MCF 10A (cell line): ENCODE results near the gene MATK. TPM values are rescaled to one million over a fixed set of nuclear protein-coding genes. Genes with fewer than 3 reads are reported as not detected.

Experiments used
- BruUV-seq: library from RNA; stranded (reverse); fragments of 400-500 nt; replicated peaks from 2 replicates; lab custom pipeline; 2021; lab: Mats Ljungman, UMichigan
- CTCF ChIA-PET: fragments of 300-600 bp; sonication (Branson Sonifier 250); formaldehyde crosslinking; extraction: SDS; loops from one replicate; lab custom pipeline; 2021; ENCODE audit warnings: antibody characterized with exemption, inconsistent platforms; lab: Yijun Ruan, JAX
- POLR2A ChIA-PET: fragments of 300-600, 350-650 bp; sonication (Branson Sonifier 250); formaldehyde crosslinking; extraction: SDS; loops from one replicate; lab custom pipeline; 2020; ENCODE audit warnings: antibody characterized with exemption, inconsistent platforms; lab: Yijun Ruan, JAX
- DNase-seq: peaks from one replicate; pipeline ENCODE4 v3.0.0-alpha.2; 2018; ENCODE audit not compliant: unreplicated experiment
- H3K27ac Mint-ChIP-seq: one replicate; pipeline ENCODE4 v1.8.0; 2022; ENCODE audit warnings: mild to moderate bottlenecking, low read depth, mixed read lengths; ENCODE audit not compliant: unreplicated experiment
- H3K27me3 Mint-ChIP-seq: one replicate; pipeline ENCODE4 v1.8.0; 2022; ENCODE audit warnings: mixed read lengths; ENCODE audit not compliant: insufficient read depth, unreplicated experiment
- H3K36me3 Mint-ChIP-seq: one replicate; pipeline ENCODE4 v1.8.0; 2022; ENCODE audit warnings: mild to moderate bottlenecking, moderate library complexity, mixed read lengths; ENCODE audit not compliant: insufficient read depth, unreplicated experiment
- H3K4me1 Mint-ChIP-seq: one replicate; pipeline ENCODE4 v1.8.0; 2022; ENCODE audit warnings: mixed read lengths; ENCODE audit not compliant: insufficient read depth, unreplicated experiment
- H3K4me3 Mint-ChIP-seq: one replicate; pipeline ENCODE4 v1.8.0; 2022; ENCODE audit warnings: mild to moderate bottlenecking, moderate library complexity, mixed read lengths; ENCODE audit not compliant: unreplicated experiment
- H3K9me3 Mint-ChIP-seq: one replicate; pipeline ENCODE4 v1.8.0; 2022; ENCODE audit warnings: mixed read lengths; ENCODE audit not compliant: unreplicated experiment
- intact Hi-C: fragments of 100-400 bp; cut with micrococcal nuclease; formaldehyde crosslinking; loops from 2 replicates; pipeline ENCODE4 v1.14.1; 2022
- total RNA-seq: library from RNA; stranded (reverse); gene quantifications from 2 replicates; pipeline ENCODE4 v1.2.3, GENCODE V29; 2022
- TF ChIP-seq, protein P1 (sequence below): fragments of 200-600 bp; IDR thresholded peaks from one replicate; pipeline ENCODE4 v1.8.0; 2022; ENCODE audit warnings: antibody characterized with exemption, mild to moderate bottlenecking; ENCODE audit not compliant: unreplicated experiment

The MATK gene
- total RNA-seq, 1 experiment from 2014 or later: not detected

DNA sequence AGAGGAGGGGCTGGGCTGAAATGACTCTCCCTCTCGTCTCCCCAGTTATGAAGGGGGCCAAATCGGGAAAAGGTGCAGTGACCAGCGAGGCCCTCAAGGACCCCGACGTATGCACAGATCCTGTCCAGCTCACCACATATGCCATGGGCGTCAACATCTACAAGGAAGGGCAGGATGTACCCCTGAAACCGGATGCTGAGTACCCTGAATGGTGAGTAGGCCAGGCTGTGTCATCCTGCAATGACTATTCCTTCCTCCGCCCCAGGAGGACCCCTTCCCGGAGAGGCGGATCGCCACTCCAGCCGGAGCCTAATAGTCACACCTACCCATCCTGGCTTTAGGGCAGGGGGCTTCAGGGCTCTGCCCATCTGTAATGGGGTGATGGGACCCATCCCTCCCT lies 21.1 kb downstream of the MATK start:
- ChIA-PET POLR2A (no interaction called here), CTCF (no interaction called here)
- no peak overlapping the region for H3K4me3 Mint-ChIP-seq
- no peaks in the 10 kb centered on the region for H3K9me3 Mint-ChIP-seq
- TF ChIP-seq, protein P1, sequence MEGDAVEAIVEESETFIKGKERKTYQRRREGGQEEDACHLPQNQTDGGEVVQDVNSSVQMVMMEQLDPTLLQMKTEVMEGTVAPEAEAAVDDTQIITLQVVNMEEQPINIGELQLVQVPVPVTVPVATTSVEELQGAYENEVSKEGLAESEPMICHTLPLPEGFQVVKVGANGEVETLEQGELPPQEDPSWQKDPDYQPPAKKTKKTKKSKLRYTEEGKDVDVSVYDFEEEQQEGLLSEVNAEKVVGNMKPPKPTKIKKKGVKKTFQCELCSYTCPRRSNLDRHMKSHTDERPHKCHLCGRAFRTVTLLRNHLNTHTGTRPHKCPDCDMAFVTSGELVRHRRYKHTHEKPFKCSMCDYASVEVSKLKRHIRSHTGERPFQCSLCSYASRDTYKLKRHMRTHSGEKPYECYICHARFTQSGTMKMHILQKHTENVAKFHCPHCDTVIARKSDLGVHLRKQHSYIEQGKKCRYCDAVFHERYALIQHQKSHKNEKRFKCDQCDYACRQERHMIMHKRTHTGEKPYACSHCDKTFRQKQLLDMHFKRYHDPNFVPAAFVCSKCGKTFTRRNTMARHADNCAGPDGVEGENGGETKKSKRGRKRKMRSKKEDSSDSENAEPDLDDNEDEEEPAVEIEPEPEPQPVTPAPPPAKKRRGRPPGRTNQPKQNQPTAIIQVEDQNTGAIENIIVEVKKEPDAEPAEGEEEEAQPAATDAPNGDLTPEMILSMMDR: no peak
- BruUV-seq: no TSS peak
- no peak overlapping the region for H3K27ac Mint-ChIP-seq
- H3K4me1 Mint-ChIP-seq: peaks cover 6% of the 10 kb centered on the region
- peaks cover 21% of the 10 kb centered on the region for H3K36me3 Mint-ChIP-seq
- DNase-seq: no peak
- intact Hi-C loops: loop anchor here (10.0 kb wide), 1 partner anchor 60 kb away; no protein-coding TSS in a partner anchor
- no peaks in the 10 kb centered on the region for H3K27me3 Mint-ChIP-seq

DNA sequence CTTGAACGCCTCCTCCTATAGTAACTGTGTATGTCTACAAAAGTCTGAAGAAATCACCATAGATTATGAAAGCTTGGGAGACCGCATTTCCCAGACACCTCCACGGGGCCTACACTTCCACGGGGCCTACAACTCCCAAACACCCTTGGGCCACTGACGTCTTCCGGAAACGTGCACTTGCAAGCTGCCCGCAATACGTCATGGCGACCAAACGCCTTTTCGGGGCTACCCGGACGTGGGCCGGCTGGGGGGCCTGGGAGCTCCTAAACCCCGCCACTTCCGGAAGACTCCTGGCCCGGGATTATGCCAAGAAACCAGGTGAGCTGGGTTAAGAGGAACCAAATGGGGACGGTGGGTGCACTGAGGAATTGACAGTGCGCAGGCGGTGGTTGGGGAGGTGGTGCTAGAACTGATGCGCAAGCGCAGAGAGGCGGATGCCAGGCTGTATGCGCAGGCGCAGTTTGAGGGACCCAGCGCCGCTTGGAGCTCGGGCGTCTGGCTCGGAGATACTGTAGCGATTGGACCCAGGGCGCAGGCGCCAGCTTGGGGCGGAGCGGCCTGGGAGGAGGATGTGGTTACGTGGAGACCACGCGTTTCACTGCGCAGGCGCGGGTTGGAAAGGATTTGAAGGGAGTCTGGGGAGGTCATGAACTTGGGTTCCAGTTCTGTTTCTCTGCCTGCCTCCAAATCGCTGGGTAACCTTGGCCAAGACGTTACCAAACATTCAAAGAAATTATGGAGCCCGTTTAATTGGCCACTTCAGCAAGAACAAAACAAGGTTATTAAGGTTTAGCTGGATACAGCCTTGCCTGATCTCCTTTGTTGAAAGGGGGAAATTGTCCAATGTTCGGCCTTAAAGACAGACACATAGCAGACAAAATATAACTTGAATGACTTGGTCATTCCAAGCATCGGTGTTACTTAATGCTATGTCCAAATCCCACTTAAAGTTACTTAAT lies 23.4 kb downstream of the MATK start, which contains the start of gene MRPL54:
TSS of gene MRPL54 (plus strand) at position 182 of the 959 bp plus-strand sequence. CDS start at position 201, 19 bp downstream.
- TF ChIP-seq, protein P1: no peak
- H3K9me3 Mint-ChIP-seq: no peaks in the 10 kb centered on the region
- BruUV-seq: TSS peak; percentile 92
- H3K4me3 Mint-ChIP-seq: peak within 1 kb of the TSS; percentile 92
- intact Hi-C loops: loop anchor here (10.0 kb wide), 1 partner anchor 62 kb away; no protein-coding TSS in a partner anchor
- CTCF ChIA-PET: interaction anchor here (0.6 to 2.4 kb wide), 10 partner anchors 10 to 631 kb away, joined by 3 to 11 read pairs (median 4); no protein-coding TSS in a partner anchor
- peaks cover 6% of the 10 kb centered on the region for H3K4me1 Mint-ChIP-seq
- H3K27ac Mint-ChIP-seq: peak within 1 kb of the TSS; percentile 98
- H3K36me3 Mint-ChIP-seq: peaks cover 31% of the 10 kb centered on the region
- peak; percentile 100 for DNase-seq
- POLR2A ChIA-PET: interaction anchor here (0.6 to 3.5 kb wide), 26 partner anchors 8 to 1287 kb away, joined by 3 to 33 read pairs (median 4); partner anchors contain the start of genes CHAF1A, DAPK3, EEF2 and GADD45B
- H3K27me3 Mint-ChIP-seq: no peaks in the 10 kb centered on the region

DNA sequence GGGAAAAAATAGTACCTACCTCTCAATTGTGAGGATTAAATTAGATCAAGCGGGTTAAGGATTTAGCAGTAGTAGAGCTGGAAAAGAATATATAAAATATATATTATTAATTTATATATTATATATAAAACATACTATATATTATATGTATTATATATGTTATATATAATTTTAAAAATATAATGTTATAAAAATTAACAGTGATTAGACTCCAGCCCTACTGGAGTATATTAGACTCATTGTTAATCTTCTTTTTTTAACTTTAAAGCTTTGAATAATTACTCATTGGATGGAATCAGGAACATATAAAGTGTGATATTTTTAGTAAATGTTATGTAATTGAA lies 24.1 kb downstream of the MATK start:
- TF ChIP-seq, protein P1: no peak
- Mint-ChIP-seq H3K4me3 (peak overlapping the region; percentile 92), H3K4me1 (peaks cover 6% of the 10 kb centered on the region), H3K36me3 (peaks cover 37% of the 10 kb centered on the region), H3K27me3 (no peaks in the 10 kb centered on the region), H3K9me3 (no peaks in the 10 kb centered on the region), H3K27ac (peak overlapping the region; percentile 98)
- no TSS peak for BruUV-seq
- no peak for DNase-seq
- intact Hi-C loops: loop anchor here (10.0 kb wide), 1 partner anchor 63 kb away; no protein-coding TSS in a partner anchor
- ChIA-PET POLR2A (interaction anchor here (0.6 to 3.5 kb wide), 20 partner anchors 9 to 1286 kb away, joined by 3 to 33 read pairs (median 6); partner anchors contain the start of genes CHAF1A, DAPK3, EEF2 and GADD45B), CTCF (interaction anchor here (0.6 to 2.4 kb wide), 12 partner anchors 9 to 632 kb away, joined by 3 to 11 read pairs (median 4); partner anchors contain the start of gene DAPK3)
